H9 (cell line): ENCODE data around the gene DIAPH2. TPM values are rescaled to one million over a fixed set of nuclear protein-coding genes. Genes with fewer than 3 reads are reported as not detected.

Source experiments
- DNase-seq: peaks from one replicate; pipeline ENCODE4 v3.0.0-alpha.2; 2017
- H2AFZ ChIP-seq: one replicate; pipeline ENCODE4 v1.6.1; 2013; ENCODE audit warnings: mild to moderate bottlenecking, low read length, control low read depth, moderate library complexity
- H2AK5ac ChIP-seq: 2 replicates; pipeline ENCODE4 v1.6.1; 2013; ENCODE audit warnings: low read length, control low read depth, mixed read lengths; ENCODE audit not compliant: insufficient read length
- H2BK120ac ChIP-seq: one replicate; pipeline ENCODE4 v1.6.1; 2013; ENCODE audit warnings: low read depth, mild to moderate bottlenecking, low read length, control low read depth, inconsistent platforms; ENCODE audit not compliant: poor library complexity, severe bottlenecking
- H2BK12ac ChIP-seq: 2 replicates; pipeline ENCODE4 v1.6.1; 2013; ENCODE audit warnings: low read length, control low read depth, mixed read lengths, low read depth; ENCODE audit not compliant: insufficient read length
- H2BK15ac ChIP-seq: 2 replicates; pipeline ENCODE4 v1.6.1; 2013; ENCODE audit warnings: low read depth, low read length, control low read depth
- H2BK20ac ChIP-seq: one replicate; pipeline ENCODE4 v1.6.1; 2013; ENCODE audit warnings: low read depth, mild to moderate bottlenecking, low read length, control low read depth, inconsistent platforms; ENCODE audit not compliant: poor library complexity, severe bottlenecking
- H2BK5ac ChIP-seq: 2 replicates; pipeline ENCODE4 v1.6.1; 2013; ENCODE audit warnings: low read length, control low read depth, mixed read lengths; ENCODE audit not compliant: insufficient read length
- H3K14ac ChIP-seq: 2 replicates; pipeline ENCODE4 v1.6.1; 2013; ENCODE audit warnings: low read length, control low read depth; ENCODE audit not compliant: insufficient read depth
- H3K18ac ChIP-seq: 2 replicates; pipeline ENCODE4 v1.6.1; 2013; ENCODE audit warnings: low read depth, mild to moderate bottlenecking, mixed read lengths, low read length, control low read depth; ENCODE audit not compliant: insufficient read length
- H3K23ac ChIP-seq: 2 replicates; pipeline ENCODE4 v1.6.1; 2013; ENCODE audit warnings: low read length, control low read depth, mixed read lengths, low read depth; ENCODE audit not compliant: insufficient read length
- H3K23me2 ChIP-seq: 2 replicates; pipeline ENCODE4 v1.6.1; 2013; ENCODE audit warnings: low read depth, mild to moderate bottlenecking, mixed read lengths, low read length, control low read depth; ENCODE audit not compliant: insufficient read length, poor library complexity, severe bottlenecking
- H3K27ac ChIP-seq: 2 replicates; pipeline ENCODE4 v1.5.1; 2013; ENCODE audit warnings: low read length, control low read depth, mixed read lengths, low read depth; ENCODE audit not compliant: insufficient read length
- H3K27me3 ChIP-seq: 2 replicates; pipeline ENCODE4 v1.6.1; 2013; ENCODE audit warnings: low read length, control low read depth, inconsistent platforms; ENCODE audit not compliant: insufficient read depth
- H3K4ac ChIP-seq: 2 replicates; pipeline ENCODE4 v1.6.1; 2013; ENCODE audit warnings: low read depth, mild to moderate bottlenecking, control low read depth, inconsistent platforms, low read length, moderate library complexity
- H3K4me1 ChIP-seq: 2 replicates; pipeline ENCODE4 v1.6.1; 2013; ENCODE audit warnings: low read length, control low read depth, inconsistent platforms; ENCODE audit not compliant: insufficient read depth
- H3K4me2 ChIP-seq: 2 replicates; pipeline ENCODE4 v1.6.1; 2013; ENCODE audit warnings: low read length, control low read depth, mixed read lengths; ENCODE audit not compliant: insufficient read length, insufficient read depth
- H3K56ac ChIP-seq: 2 replicates; pipeline ENCODE4 v1.6.1; 2013; ENCODE audit warnings: low read depth, mild to moderate bottlenecking, mixed read lengths, low read length, control low read depth; ENCODE audit not compliant: insufficient read length
- H3K79me1 ChIP-seq: 2 replicates; pipeline ENCODE4 v1.6.1; 2013; ENCODE audit warnings: low read depth, mild to moderate bottlenecking, moderate library complexity, low read length, control low read depth, inconsistent platforms; ENCODE audit not compliant: insufficient read depth, poor library complexity, severe bottlenecking
- H3K79me2 ChIP-seq: 2 replicates; pipeline ENCODE4 v1.6.1; 2013; ENCODE audit warnings: low read length, control low read depth, inconsistent platforms; ENCODE audit not compliant: insufficient read depth
- H3K9ac ChIP-seq: 2 replicates; pipeline ENCODE4 v1.6.1; 2013; ENCODE audit warnings: low read length, control low read depth, mixed read lengths; ENCODE audit not compliant: insufficient read length; ENCODE audit errors: extremely low read depth
- H3K9me3 ChIP-seq: one replicate; pipeline ENCODE4 v1.6.1; 2013; ENCODE audit warnings: low read depth, low read length, inconsistent platforms; ENCODE audit not compliant: control insufficient read depth
- H3T11ph ChIP-seq: one replicate; pipeline ENCODE4 v1.6.1; 2013; ENCODE audit warnings: mild to moderate bottlenecking, low read length, control low read depth, inconsistent platforms
- H4K20me1 ChIP-seq: one replicate; pipeline ENCODE4 v1.6.1; 2013; ENCODE audit not compliant: control insufficient read depth, insufficient read length, insufficient read depth
- H4K5ac ChIP-seq: 2 replicates; pipeline ENCODE4 v1.6.1; 2013; ENCODE audit warnings: low read depth, mild to moderate bottlenecking, mixed read lengths, low read length, control low read depth; ENCODE audit not compliant: insufficient read length
- H4K8ac ChIP-seq: replicated peaks from 2 replicates; pipeline ENCODE4 v1.6.1; 2013; ENCODE audit warnings: low read length, control low read depth, mixed read lengths, low read depth; ENCODE audit not compliant: insufficient read length
- H4K91ac ChIP-seq: 2 replicates; pipeline ENCODE4 v1.6.1; 2013; ENCODE audit warnings: low read depth, mild to moderate bottlenecking, moderate library complexity, mixed read lengths, low read length, control low read depth; ENCODE audit not compliant: insufficient read length
- H3K27ac Mint-ChIP-seq, 3 experiments: 2 replicates in 2 of 3; 3 replicates in 1 of 3; pipeline ENCODE4 v1.8.0; 2020 to 2021; ENCODE audit warnings: mixed read lengths in 3 of 3, mild to moderate bottlenecking in 1 of 3, moderate library complexity in 1 of 3
- H3K27me3 Mint-ChIP-seq: 2 replicates; pipeline ENCODE4 v1.8.0; 2021; ENCODE audit warnings: low read depth, mild to moderate bottlenecking, moderate library complexity, mixed read lengths
- H3K36me3 Mint-ChIP-seq, 3 experiments: 2 replicates in 2 of 3; 3 replicates in 1 of 3; pipeline ENCODE4 v1.8.0; 2020 to 2021; ENCODE audit warnings: low read depth in 3 of 3, mixed read lengths in 3 of 3; ENCODE audit not compliant: insufficient read depth in 1 of 3
- H3K4me1 Mint-ChIP-seq, 2 experiments: 2 replicates each; pipeline ENCODE4 v1.8.0; 2020; ENCODE audit warnings: mixed read lengths in 2 of 2
- H3K4me3 Mint-ChIP-seq, 2 experiments: 2 replicates in 1 of 2; 3 replicates in 1 of 2; pipeline ENCODE4 v1.8.0; 2020 to 2021; ENCODE audit warnings: mild to moderate bottlenecking in 2 of 2, mixed read lengths in 2 of 2, moderate library complexity in 1 of 2
- H3K9me3 Mint-ChIP-seq, 2 experiments: 2 replicates in 1 of 2; 3 replicates in 1 of 2; pipeline ENCODE4 v1.8.0; 2020; ENCODE audit warnings: mild to moderate bottlenecking in 2 of 2, mixed read lengths in 2 of 2, moderate library complexity in 1 of 2
- CTCF ChIP-seq: fragments of 200-600 bp; sonication (generic); conservative IDR thresholded peaks from 3 replicates; pipeline ENCODE4 v1.8.0; 2021; ENCODE audit warnings: antibody characterized with exemption, mild to moderate bottlenecking
- WGBS: extraction: QIAGEN DNeasy Blood & Tissue Kit; methylation state at CpG from one replicate; pipeline ENCODE4 v1.1.7; 2013; ENCODE audit warnings: missing lambda C conversion rate, low lambda C conversion rate, mixed read lengths; ENCODE audit not compliant: insufficient read length; ENCODE audit errors: extremely low coverage; 5-methylcytosine and 5-hydroxymethylcytosine counted together
- total RNA-seq: library from RNA; stranded (reverse); gene quantifications from 2 replicates; pipeline ENCODE4 v1.2.1, GENCODE V29; 2021

DIAPH2 gene
- total RNA-seq, 1 experiment from 2014 or later = 45.4 TPM

GRCh38 chrX:96824166-96824565 lies 139.5 kb downstream of the DIAPH2 start:
- no peaks in the 10 kb centered on the region for H3K23me2 ChIP-seq
- H3K14ac ChIP-seq = no peak overlapping the region
- no peak overlapping the region for H3K27ac Mint-ChIP-seq
- no peak overlapping the region for H2BK20ac ChIP-seq
- H2AFZ ChIP-seq = no peak overlapping the region
- H2BK15ac ChIP-seq = no peak overlapping the region
- H3K27me3 Mint-ChIP-seq = no peaks in the 10 kb centered on the region
- no peak for DNase-seq
- H3K23ac ChIP-seq = no peak overlapping the region
- H3T11ph ChIP-seq = no peak overlapping the region
- H3K4me3 Mint-ChIP-seq = no peak overlapping the region
- no peaks in the 10 kb centered on the region for H3K79me2 ChIP-seq
- H3K4me1 Mint-ChIP-seq = peaks cover 7 to 10% of the 10 kb centered on the region in 2 experiments
- H3K27ac ChIP-seq = no peak overlapping the region
- no peaks in the 10 kb centered on the region for H3K79me1 ChIP-seq
- H3K9ac ChIP-seq = no peak overlapping the region
- H2BK120ac ChIP-seq = no peak overlapping the region
- H3K9me3 ChIP-seq = no peaks in the 10 kb centered on the region
- H2BK5ac ChIP-seq = no peak overlapping the region
- no peak overlapping the region for H4K91ac ChIP-seq
- no peak for TF ChIP-seq CTCF
- no peak overlapping the region for H3K4me2 ChIP-seq
- H3K27me3 ChIP-seq = no peaks in the 10 kb centered on the region
- H2AK5ac ChIP-seq = no peak overlapping the region
- no peaks in the 10 kb centered on the region for H3K36me3 Mint-ChIP-seq
- H3K56ac ChIP-seq = no peak overlapping the region
- H3K4me1 ChIP-seq = no peaks in the 10 kb centered on the region
- no peak overlapping the region for H3K18ac ChIP-seq
- no peaks in the 10 kb centered on the region for H3K9me3 Mint-ChIP-seq
- no peak overlapping the region for H2BK12ac ChIP-seq
- no CpG with 5 or more reads among the region's 3 CpGs for WGBS
- H4K5ac ChIP-seq = no peak overlapping the region
- H4K8ac ChIP-seq = no peak overlapping the region
- H4K20me1 ChIP-seq = no peaks in the 10 kb centered on the region
- H3K4ac ChIP-seq = no peak overlapping the region
